ENCODE data around the gene CCDC15.

CCDC15 gene

GRCh38 chr11:124941703-124942102 is 12.3 kb upstream of the CCDC15 start:
- Histone ChIP-seq H2AFZ (ENCODE audit: low read length) (no peak overlapping the region), H3K9me2 (ENCODE audit: low read depth, low read length) (no peaks in the 10 kb centered on the region), H3K9me3 (ENCODE audit: low read length) (no peaks in the 10 kb centered on the region), H4K20me1 (ENCODE audit: insufficient read depth, low read length) (no peaks in the 10 kb centered on the region), H3K79me2 (ENCODE audit: insufficient read depth, low read length) (no peaks in the 10 kb centered on the region), H3K4me2 (ENCODE audit: low read length) (no peak overlapping the region), H3F3A (ENCODE audit: insufficient read depth, low read length) (no peaks in the 10 kb centered on the region), H3K4me1 (ENCODE audit: insufficient read depth, low read length, severe bottlenecking) (no peaks in the 10 kb centered on the region), H3K27me3 (ENCODE audit: insufficient read depth, low read length) (no peaks in the 10 kb centered on the region), H3K9ac (ENCODE audit: low read length) (no peak overlapping the region), H3K4me3 (ENCODE audit: low read depth, low read length, poor library complexity, severe bottlenecking) (no peak overlapping the region), H3K27ac (ENCODE audit: low read depth, low read length, poor library complexity, severe bottlenecking) (no peak overlapping the region), H3K36me3 (ENCODE audit: insufficient read depth, low read length) (no peaks in the 10 kb centered on the region)
- TF ChIP-seq CTCF (IDR thresholded peaks at IDR 0.05; ENCODE audit: low read length) = no peak
- TF ChIP-seq EZH2 (IDR thresholded peaks at IDR 0.05; ENCODE audit: borderline replicate concordance, low read length) = no peak

GRCh38 chr11:124942466-124943253 is 11.3 kb upstream of the CCDC15 start:
- no peak overlapping the region for H2AFZ ChIP-seq (ENCODE audit: low read length)

GRCh38 chr11:124943254-124943616 is 10.8 kb upstream of the CCDC15 start:
- Histone ChIP-seq H3F3A (ENCODE audit: insufficient read depth, low read length) (no peaks in the 10 kb centered on the region), H3K9me2 (ENCODE audit: low read depth, low read length) (no peaks in the 10 kb centered on the region), H3K9me3 (ENCODE audit: low read length) (no peaks in the 10 kb centered on the region), H3K27ac (ENCODE audit: low read depth, low read length, poor library complexity, severe bottlenecking) (no peak overlapping the region), H3K4me3 (ENCODE audit: low read depth, low read length, poor library complexity, severe bottlenecking) (no peak overlapping the region), H3K9ac (ENCODE audit: low read length) (no peak overlapping the region), H3K4me2 (ENCODE audit: low read length) (no peak overlapping the region), H2AFZ (ENCODE audit: low read length) (no peak overlapping the region), H3K36me3 (ENCODE audit: insufficient read depth, low read length) (no peaks in the 10 kb centered on the region), H4K20me1 (ENCODE audit: insufficient read depth, low read length) (no peaks in the 10 kb centered on the region), H3K79me2 (ENCODE audit: insufficient read depth, low read length) (no peaks in the 10 kb centered on the region), H3K27me3 (ENCODE audit: insufficient read depth, low read length) (no peaks in the 10 kb centered on the region), H3K4me1 (ENCODE audit: insufficient read depth, low read length, severe bottlenecking) (no peaks in the 10 kb centered on the region)
- TF ChIP-seq EZH2 (IDR thresholded peaks at IDR 0.05; ENCODE audit: borderline replicate concordance, low read length) = no peak
- TF ChIP-seq CTCF (IDR thresholded peaks at IDR 0.05; ENCODE audit: low read length) = no peak

More at GRCh38 chr11:124942466-124943253, 11.3 kb upstream of the CCDC15 start:
- TF ChIP-seq EZH2 (IDR thresholded peaks at IDR 0.05; ENCODE audit: borderline replicate concordance, low read length) (no peak), CTCF (IDR thresholded peaks at IDR 0.05; ENCODE audit: low read length) (no peak)
- no peaks in the 10 kb centered on the region for H3K9me3 ChIP-seq (ENCODE audit: low read length)
- no peak overlapping the region for H3K27ac ChIP-seq (ENCODE audit: low read depth, low read length, poor library complexity, severe bottlenecking)
- no peaks in the 10 kb centered on the region for H4K20me1 ChIP-seq (ENCODE audit: insufficient read depth, low read length)
- H3K9ac ChIP-seq (ENCODE audit: low read length) = no peak overlapping the region
- H3K79me2 ChIP-seq (ENCODE audit: insufficient read depth, low read length) = no peaks in the 10 kb centered on the region
- H3K36me3 ChIP-seq (ENCODE audit: insufficient read depth, low read length) = no peaks in the 10 kb centered on the region
- H3K4me2 ChIP-seq (ENCODE audit: low read length) = no peak overlapping the region
- H3K4me3 ChIP-seq (ENCODE audit: low read depth, low read length, poor library complexity, severe bottlenecking) = no peak overlapping the region
- no peaks in the 10 kb centered on the region for H3F3A ChIP-seq (ENCODE audit: insufficient read depth, low read length)
- H3K9me2 ChIP-seq (ENCODE audit: low read depth, low read length) = no peaks in the 10 kb centered on the region
- H3K4me1 ChIP-seq (ENCODE audit: insufficient read depth, low read length, severe bottlenecking) = no peaks in the 10 kb centered on the region
- no peaks in the 10 kb centered on the region for H3K27me3 ChIP-seq (ENCODE audit: insufficient read depth, low read length)
